Lower leg skin (tissue), 3 donors: ENCODE measurements around the gene UVSSA.

Experiments
- POLR2A ChIP-seq, 2 donors: fragments of 450-650 bp; IDR thresholded peaks; one replicate each; pipeline ENCODE4 v1.6.1; 2016 to 2017; ENCODE audit warnings: antibody characterized with exemption in 2 of 2, mild to moderate bottlenecking in 1 of 2, moderate library complexity in 1 of 2
- TF ChIP-seq, protein P1 (sequence below), 3 donors: fragments of 450-650 bp; IDR thresholded peaks; one replicate each; pipeline ENCODE4 v1.5.1; 2016; ENCODE audit warnings: antibody characterized with exemption in 3 of 3, mild to moderate bottlenecking in 3 of 3, moderate library complexity in 2 of 3

DNA sequence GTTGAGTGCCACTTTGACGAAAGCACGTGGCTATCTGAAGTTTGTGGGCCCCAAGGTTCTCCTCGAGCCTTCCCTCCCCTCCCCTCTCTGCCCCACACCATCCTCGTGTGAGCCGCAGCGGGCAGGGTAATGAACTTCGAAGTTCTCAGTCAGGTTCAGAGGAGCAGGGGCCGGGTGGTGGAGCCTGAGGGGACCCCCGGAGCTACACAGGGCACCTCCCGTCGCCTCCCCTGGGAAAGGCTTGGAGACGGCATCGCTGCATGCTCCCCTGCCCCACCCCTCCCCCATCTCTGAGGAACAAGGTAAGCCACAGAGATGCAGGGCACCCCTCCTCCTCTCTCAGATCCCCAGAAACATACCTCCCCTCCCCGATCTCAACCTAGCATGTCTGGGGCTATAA lies 62.1 kb downstream of the UVSSA start:
- TF ChIP-seq, protein P1, sequence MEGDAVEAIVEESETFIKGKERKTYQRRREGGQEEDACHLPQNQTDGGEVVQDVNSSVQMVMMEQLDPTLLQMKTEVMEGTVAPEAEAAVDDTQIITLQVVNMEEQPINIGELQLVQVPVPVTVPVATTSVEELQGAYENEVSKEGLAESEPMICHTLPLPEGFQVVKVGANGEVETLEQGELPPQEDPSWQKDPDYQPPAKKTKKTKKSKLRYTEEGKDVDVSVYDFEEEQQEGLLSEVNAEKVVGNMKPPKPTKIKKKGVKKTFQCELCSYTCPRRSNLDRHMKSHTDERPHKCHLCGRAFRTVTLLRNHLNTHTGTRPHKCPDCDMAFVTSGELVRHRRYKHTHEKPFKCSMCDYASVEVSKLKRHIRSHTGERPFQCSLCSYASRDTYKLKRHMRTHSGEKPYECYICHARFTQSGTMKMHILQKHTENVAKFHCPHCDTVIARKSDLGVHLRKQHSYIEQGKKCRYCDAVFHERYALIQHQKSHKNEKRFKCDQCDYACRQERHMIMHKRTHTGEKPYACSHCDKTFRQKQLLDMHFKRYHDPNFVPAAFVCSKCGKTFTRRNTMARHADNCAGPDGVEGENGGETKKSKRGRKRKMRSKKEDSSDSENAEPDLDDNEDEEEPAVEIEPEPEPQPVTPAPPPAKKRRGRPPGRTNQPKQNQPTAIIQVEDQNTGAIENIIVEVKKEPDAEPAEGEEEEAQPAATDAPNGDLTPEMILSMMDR (IDR thresholded peaks at IDR 0.05) = no peak
- TF ChIP-seq POLR2A (IDR thresholded peaks at IDR 0.05) = no peak
